ENCODE measurements around the gene RNF39. TPM values are rescaled to one million over a fixed set of nuclear protein-coding genes. Genes with fewer than 3 reads are reported as not detected.

RNF39 gene
- total RNA-seq, 1 experiment from 2014 or later, result 3.6 TPM

- H3K4me3 Mint-ChIP-seq (ENCODE audit: unreplicated experiment), result peak overlapping the region; percentile 70
- intact Hi-C loops (cut with micrococcal nuclease), result loop anchor here (1.0 to 2.0 kb wide), 5 partner anchors 28 to 224 kb away; partner anchors contain the start of genes PPP1R11, TRIM26 and TRIM39
- peak; percentile 91 for DNase-seq (ENCODE audit: unreplicated experiment)
- peak; percentile 85 for TF ChIP-seq CTCF (IDR thresholded peaks at IDR 0.05; ENCODE audit: unreplicated experiment)
- H3K9me3 Mint-ChIP-seq (ENCODE audit: unreplicated experiment), result no peaks in the 10 kb centered on the region
- POLR2A ChIA-PET, result interaction anchor here (0.6 to 5.6 kb wide), 17 partner anchors 9 to 354 kb away, joined by 3 to 83 read pairs (median 4); partner anchors contain the start of genes POLR1H, PPP1R11, RNF39 and TRIM31
- BruUV-seq (replicated peaks), result no TSS peak
- H3K27me3 Mint-ChIP-seq (ENCODE audit: insufficient read depth, unreplicated experiment), result peaks cover 7% of the 10 kb centered on the region
- CTCF ChIA-PET, result interaction anchor here (0.6 to 5.2 kb wide), 31 partner anchors 9 to 255 kb away, joined by 3 to 153 read pairs (median 5); partner anchors contain the start of genes PPP1R11, TRIM10 and TRIM31
- peaks cover 35% of the 10 kb centered on the region for H3K4me1 Mint-ChIP-seq (ENCODE audit: insufficient read depth, unreplicated experiment)
- no peaks in the 10 kb centered on the region for H3K36me3 Mint-ChIP-seq (ENCODE audit: insufficient read depth, unreplicated experiment)
- peak overlapping the region; percentile 84 for H3K27ac Mint-ChIP-seq (ENCODE audit: low read depth, unreplicated experiment)
These were observed 27.7 kb upstream of the RNF39 start for GRCh38 chr6:30102970-30103871.

GRCh38 chr6:30102414-30102969 is 26.9 kb upstream of the RNF39 start:
- peaks cover 36% of the 10 kb centered on the region for H3K4me1 Mint-ChIP-seq (ENCODE audit: insufficient read depth, unreplicated experiment)
- H3K27me3 Mint-ChIP-seq (ENCODE audit: insufficient read depth, unreplicated experiment), result peaks cover 15% of the 10 kb centered on the region
- TF ChIP-seq CTCF (IDR thresholded peaks at IDR 0.05; ENCODE audit: unreplicated experiment), result no peak
- peak overlapping the region; percentile 84 for H3K27ac Mint-ChIP-seq (ENCODE audit: low read depth, unreplicated experiment)
- peak overlapping the region; percentile 70 for H3K4me3 Mint-ChIP-seq (ENCODE audit: unreplicated experiment)
- no peaks in the 10 kb centered on the region for H3K36me3 Mint-ChIP-seq (ENCODE audit: insufficient read depth, unreplicated experiment)
- CTCF ChIA-PET, result interaction anchor here (0.7 to 5.2 kb wide), 14 partner anchors 10 to 68 kb away, joined by 3 to 153 read pairs (median 6); partner anchors contain the start of genes TRIM10 and TRIM31
- POLR2A ChIA-PET, result interaction anchor here (0.6 to 5.6 kb wide), 28 partner anchors 10 to 453 kb away, joined by 3 to 83 read pairs (median 7); partner anchors contain the start of genes POLR1H, PPP1R11, RNF39 and TRIM26
- H3K9me3 Mint-ChIP-seq (ENCODE audit: unreplicated experiment), result no peaks in the 10 kb centered on the region
- intact Hi-C loops (cut with micrococcal nuclease), result loop anchor here (2.0 kb wide), 3 partner anchors 36 to 224 kb away; partner anchors contain the start of genes PPP1R11, TRIM26 and TRIM39
- peak; percentile 91 for DNase-seq (ENCODE audit: unreplicated experiment)
- BruUV-seq (replicated peaks), result TSS peak; percentile 61

- peaks cover 18% of the 10 kb centered on the region for H3K27me3 Mint-ChIP-seq (ENCODE audit: insufficient read depth, unreplicated experiment)
- no peaks in the 10 kb centered on the region for H3K36me3 Mint-ChIP-seq (ENCODE audit: insufficient read depth, unreplicated experiment)
- CTCF ChIA-PET, result interaction anchor here (0.7 to 1.6 kb wide), 10 partner anchors 11 to 110 kb away, joined by 3 to 32 read pairs (median 4); partner anchors contain the start of genes POLR1H and TRIM31
- peak; percentile 89 for DNase-seq (ENCODE audit: unreplicated experiment)
- H3K27ac Mint-ChIP-seq (ENCODE audit: low read depth, unreplicated experiment), result peak overlapping the region; percentile 84
- TSS peak; percentile 58 for BruUV-seq (replicated peaks)
- peak overlapping the region; percentile 70 for H3K4me3 Mint-ChIP-seq (ENCODE audit: unreplicated experiment)
- TF ChIP-seq CTCF (IDR thresholded peaks at IDR 0.05; ENCODE audit: unreplicated experiment), result no peak
- POLR2A ChIA-PET, result interaction anchor here (0.5 to 5.6 kb wide), 25 partner anchors 8 to 1266 kb away, joined by 3 to 83 read pairs (median 7); partner anchors contain the start of genes POLR1H, PPP1R11, RNF39 and TRIM26
- intact Hi-C loops (cut with micrococcal nuclease), result loop anchor here (2.0 kb wide), 3 partner anchors 35 to 225 kb away; partner anchors contain the start of genes PPP1R11, TRIM26 and TRIM39
- H3K9me3 Mint-ChIP-seq (ENCODE audit: unreplicated experiment), result no peaks in the 10 kb centered on the region
- peaks cover 38% of the 10 kb centered on the region for H3K4me1 Mint-ChIP-seq (ENCODE audit: insufficient read depth, unreplicated experiment)
These were observed 26.2 kb upstream of the RNF39 start for GRCh38 chr6:30101444-30102413.

All from MCF 10A (cell line).